ENCODE results near the gene PTGFRN.

Gene PTGFRN

DNA sequence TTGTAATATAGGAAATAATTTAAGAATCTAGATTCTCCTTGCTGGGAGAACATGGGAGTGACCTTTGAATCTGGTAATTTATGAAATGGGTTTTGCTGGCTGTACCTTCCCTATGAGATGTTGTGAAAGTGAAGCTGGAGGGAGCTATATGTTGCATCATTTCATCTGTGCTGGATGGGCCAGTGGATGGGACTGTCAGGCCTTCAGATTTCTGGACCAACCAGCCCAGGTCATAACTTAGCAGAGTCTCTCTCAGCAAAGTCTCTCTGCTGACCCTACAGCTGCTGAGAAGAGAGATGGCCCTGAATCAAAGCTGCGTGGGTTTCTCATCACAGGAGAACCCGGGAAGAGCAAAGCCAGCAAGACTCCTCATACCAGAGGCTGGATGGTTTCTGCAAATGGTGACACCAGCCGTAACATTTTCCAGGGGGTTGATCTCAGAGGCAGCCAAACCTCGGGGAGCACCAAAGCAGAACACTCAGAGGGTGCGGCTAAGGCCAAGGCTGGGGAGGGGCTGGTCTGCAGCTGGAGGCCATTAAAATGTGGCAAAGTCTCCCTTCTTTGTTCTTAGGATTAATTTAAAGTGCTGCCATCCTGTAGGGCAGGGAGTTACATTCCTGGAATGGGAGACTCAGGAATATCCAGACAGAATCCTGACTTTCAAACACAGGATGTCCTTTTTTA lies 18.2 kb upstream of the PTGFRN start:
- DNase-seq: no peak

DNA sequence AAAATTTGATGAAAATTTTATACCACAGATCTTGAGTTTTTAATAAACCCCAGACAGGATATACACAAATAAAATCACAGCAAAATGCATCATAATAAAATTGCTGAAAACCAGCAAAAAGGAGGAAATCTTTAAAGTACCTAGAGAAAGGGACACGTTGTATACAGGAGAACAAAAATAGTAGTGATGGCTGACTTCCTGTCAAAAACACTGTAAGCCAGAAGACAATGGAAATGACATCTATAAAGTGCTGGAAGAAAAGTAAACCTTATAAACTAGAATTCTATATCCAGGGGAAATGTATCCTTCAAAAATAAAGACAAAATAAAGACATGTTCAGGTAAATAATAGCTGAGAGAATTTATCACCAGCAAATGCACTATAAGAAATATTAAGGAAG lies 14.6 kb upstream of the PTGFRN start:
- DNase-seq: no peak

DNA sequence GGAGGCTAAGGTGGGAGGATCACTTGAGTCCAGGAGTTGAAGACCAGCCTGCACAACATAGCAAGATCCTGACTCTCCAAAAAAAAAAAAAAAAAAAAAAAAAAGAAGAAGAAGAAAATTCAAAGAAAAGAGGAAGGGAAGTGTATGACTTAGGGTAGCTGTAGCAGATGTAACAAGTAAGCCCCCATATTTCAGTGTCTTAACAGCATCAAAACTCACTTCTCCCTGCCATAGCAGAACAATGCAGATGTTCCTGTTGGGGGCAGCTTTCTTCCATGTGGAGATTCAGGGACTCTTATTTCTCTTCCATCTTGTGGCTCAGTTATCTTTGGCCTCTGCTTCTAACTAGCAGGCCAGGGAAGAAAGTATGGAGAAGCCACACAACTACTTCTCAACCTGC lies 10.2 kb upstream of the PTGFRN start:
- DNase-seq: no peak

- DNase-seq: no peak
Observed at GRCh38 chr1:116900471-116901365, 9.0 kb upstream of the PTGFRN start.

- no peak for DNase-seq
Observed at GRCh38 chr1:116902027-116902426, 7.7 kb upstream of the PTGFRN start.

DNA sequence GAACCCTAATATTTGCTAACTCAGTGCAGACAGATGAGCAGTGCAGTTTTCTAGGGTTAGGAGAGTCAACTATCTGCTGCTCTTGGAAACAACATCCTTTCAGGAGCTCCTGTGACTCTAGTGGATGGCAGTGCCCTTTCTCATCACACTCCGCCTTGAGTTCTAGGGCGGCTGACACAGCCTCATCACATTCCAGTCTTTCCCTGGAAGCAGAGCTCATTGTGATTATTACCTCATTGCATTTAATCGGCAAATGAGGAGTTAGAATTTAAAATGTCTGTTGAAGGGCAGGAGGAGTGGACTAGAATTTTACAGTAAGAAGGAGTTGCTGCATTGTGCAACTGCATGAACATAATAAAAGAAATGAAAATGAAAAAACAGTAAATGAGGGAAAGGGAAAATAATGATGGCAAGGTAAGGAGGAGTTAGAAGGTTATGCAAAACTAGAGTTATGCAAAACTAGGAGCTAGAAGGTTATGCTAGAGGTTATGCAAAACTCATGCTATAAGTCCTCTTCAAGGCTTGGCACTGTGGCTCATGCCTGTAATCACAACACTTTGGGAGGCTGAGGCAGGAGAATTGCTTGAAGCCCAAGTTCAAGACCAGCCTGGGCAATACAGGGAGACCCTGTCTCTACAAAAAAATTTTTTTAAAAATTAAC lies 6.9 kb upstream of the PTGFRN start:
- DNase-seq: no peak

- DNase-seq: no peak
Observed at GRCh38 chr1:116904791-116905320, 4.9 kb upstream of the PTGFRN start.

GRCh38 chr1:116906812-116907211 lies 2.9 kb upstream of the PTGFRN start:
- no peak for DNase-seq

DNA sequence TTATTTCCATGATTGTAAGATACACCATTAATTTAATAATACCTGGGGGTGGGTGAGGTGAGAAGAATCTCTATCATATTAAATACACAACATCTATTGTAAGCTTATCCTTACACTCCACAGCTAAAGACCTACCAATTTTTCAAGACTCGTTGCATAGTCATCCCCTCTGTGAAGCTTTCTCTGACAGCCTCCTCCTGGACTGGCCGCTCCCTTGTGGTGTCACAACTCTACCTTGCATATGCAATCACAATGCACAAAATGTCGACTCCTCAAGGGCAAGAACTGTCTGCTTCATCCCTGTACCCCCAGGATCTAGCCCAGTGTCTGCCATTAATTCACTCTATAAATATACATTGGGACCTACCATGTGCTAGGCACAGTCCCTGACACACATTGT lies 2.4 kb upstream of the PTGFRN start:
- no peak for DNase-seq

GRCh38 chr1:116908266-116908665 lies 1.4 kb upstream of the PTGFRN start:
- DNase-seq: no peak

DNA sequence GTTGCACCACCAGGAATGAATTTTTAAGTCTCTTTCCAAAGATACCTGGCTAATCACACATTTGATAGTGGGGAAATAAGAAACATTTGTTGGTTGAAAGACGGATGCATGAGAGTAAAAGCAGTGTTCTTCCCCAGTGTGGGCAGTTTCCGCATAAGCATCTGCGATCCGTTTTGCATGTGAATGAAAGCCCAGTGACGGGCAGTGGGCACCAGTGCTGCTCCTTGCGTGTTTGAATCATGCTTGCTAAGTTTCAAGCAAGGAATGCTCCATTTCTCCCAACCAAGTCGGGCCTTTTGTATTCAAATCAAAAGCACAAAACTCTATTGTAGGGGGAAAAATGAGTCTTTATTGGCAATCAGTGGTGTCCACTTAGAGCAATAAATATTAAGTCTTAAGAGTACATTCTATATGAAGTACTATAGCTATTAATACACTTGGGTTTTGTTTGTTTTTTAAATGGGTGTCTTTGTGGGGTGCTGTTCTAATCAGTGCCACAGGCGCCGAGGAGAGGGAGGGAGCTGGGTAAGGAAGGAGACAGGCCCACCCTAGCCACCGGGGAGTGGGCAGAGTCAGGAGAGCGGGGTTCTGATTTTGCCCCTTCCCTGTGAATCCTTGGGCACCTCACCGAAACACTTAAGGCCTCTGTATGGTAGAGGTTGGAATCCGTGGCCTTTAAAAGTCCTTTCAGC lies 750 bp upstream of the PTGFRN start:
- no peak for DNase-seq

GRCh38 chr1:116910379-116911187 lies 867 bp downstream of the PTGFRN start:
- peak; percentile 33 for DNase-seq

DNA sequence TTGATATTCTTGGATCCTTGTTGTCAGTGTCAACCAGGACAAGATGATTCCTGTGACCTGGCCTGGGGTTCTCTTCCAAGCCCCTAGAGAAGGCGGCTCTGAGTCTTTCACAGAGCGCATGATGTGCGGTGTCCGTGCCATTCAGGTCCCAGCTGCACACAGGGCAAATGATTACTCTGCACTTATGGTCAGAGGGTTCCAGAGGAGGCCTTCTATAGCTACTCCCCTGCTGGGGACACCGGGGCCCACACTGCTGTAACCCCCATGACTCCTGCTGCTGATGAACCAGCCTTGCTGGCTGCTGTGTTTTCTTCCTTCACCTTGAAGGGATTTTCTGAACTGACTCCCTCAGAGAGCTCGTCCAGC lies 1.5 kb downstream of the PTGFRN start:
- DNase-seq: no peak

- no peak for DNase-seq
Observed at GRCh38 chr1:116911779-116912469, 2.2 kb downstream of the PTGFRN start.

GRCh38 chr1:116912846-116913245 lies 3.1 kb downstream of the PTGFRN start:
- DNase-seq: no peak

DNA sequence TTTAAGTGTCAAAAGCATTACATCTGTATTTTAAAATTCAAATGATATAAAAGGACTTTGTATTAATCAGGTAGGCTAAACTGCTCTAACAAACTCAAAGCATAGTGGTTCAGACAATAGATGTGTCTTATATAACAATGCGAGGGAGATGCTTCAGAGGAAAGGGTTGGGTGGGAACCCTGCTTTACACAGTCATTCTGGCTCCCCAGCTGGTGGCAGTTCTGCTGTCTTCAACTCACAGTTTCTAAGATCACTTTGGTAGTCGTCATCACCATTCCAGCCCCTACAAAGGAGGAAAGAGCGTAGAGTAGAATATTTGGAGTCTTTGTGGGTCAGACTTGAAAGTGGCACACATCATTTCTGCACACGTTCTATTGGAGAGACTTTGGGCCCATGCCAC lies 4.2 kb downstream of the PTGFRN start:
- DNase-seq: no peak

- no peak for DNase-seq
Observed at GRCh38 chr1:116914667-116915066, 5.0 kb downstream of the PTGFRN start.

GRCh38 chr1:116915086-116915661 lies 5.5 kb downstream of the PTGFRN start:
- no peak for DNase-seq

- no peak for DNase-seq
Observed at GRCh38 chr1:116916002-116916401, 6.3 kb downstream of the PTGFRN start.

- DNase-seq: no peak
Observed at GRCh38 chr1:116916533-116917445, 7.1 kb downstream of the PTGFRN start.
